ENCODE results near the gene UBTD1.

Gene UBTD1

DNA sequence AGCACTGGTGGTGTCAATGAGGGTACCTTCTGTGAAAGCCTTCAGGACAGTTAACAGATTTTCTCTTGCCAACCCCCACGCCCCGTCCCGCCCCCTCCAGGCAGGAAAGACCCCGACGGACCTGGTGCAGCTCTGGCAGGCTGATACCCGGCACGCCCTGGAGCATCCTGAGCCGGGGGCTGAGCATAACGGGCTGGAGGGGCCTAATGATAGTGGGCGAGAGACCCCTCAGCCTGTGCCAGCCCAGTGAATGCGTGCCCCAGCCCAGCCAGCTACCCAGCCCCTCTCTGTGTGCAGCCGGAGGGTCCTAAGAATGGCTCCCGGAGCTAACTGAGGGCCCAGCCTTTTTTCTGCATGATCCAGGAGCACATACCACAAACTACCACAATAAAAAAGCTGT, 84.8 kb downstream of the UBTD1 start:
- DNase-seq = no peak
- Mint-ChIP-seq H3K36me3 (ENCODE audit: low read depth) (no peaks in the 10 kb centered on the region), H3K27me3 (peaks cover 5% of the 10 kb centered on the region), H3K4me3 (no peak overlapping the region), H3K9me3 (no peaks in the 10 kb centered on the region), H3K27ac (no peak overlapping the region), H3K4me1 (no peaks in the 10 kb centered on the region)
- no peak for ATAC-seq

DNA sequence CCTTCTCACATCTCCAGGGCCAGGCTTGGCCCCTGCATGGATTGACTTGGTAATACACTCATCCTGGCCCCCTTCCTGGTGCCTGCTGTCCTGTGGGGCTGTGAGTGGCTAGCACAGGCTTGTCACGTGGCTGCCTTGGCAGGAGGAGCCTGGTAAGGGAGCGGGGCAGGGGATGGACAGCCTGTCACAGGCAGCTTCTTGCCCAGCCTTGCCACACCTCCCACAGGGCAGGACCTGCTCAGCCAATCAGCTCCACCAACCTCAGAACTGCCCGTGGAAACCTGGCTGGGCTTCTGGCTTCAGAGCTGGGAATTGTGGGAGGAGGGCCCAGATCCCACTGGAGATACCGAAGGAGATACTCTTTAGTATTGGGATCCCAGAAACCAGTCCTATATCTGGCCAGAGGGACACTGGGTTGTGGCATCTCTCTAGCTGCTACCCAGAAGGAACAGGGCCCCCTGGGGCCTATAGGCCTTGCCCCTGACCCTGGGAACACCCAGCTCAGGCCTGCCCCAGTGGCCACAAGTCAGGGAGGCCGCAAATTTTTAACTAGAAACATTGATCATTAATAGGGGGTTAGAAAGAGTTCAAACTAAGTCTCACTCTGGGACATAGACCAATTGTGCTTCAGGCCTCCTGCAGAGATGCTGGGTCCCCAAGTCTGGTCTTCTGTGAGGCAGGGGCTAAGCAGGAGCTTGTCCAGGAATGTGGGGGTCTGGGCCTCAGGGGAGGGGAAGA, 85.5 kb downstream of the UBTD1 start, which contains the start of gene HOGA1:
Gene HOGA1 (plus strand): TSS at position 330 of the 738 bp plus-strand sequence. CDS start 315 bp downstream, at position 645.
- Mint-ChIP-seq H3K27ac (no peak within 1 kb of the TSS), H3K36me3 (ENCODE audit: low read depth) (no peaks in the 10 kb centered on the region), H3K9me3 (no peaks in the 10 kb centered on the region), H3K27me3 (no peaks in the 10 kb centered on the region), H3K4me1 (no peaks in the 10 kb centered on the region), H3K4me3 (no peak within 1 kb of the TSS)
- ATAC-seq (no peak), DNase-seq (no peak)

DNA sequence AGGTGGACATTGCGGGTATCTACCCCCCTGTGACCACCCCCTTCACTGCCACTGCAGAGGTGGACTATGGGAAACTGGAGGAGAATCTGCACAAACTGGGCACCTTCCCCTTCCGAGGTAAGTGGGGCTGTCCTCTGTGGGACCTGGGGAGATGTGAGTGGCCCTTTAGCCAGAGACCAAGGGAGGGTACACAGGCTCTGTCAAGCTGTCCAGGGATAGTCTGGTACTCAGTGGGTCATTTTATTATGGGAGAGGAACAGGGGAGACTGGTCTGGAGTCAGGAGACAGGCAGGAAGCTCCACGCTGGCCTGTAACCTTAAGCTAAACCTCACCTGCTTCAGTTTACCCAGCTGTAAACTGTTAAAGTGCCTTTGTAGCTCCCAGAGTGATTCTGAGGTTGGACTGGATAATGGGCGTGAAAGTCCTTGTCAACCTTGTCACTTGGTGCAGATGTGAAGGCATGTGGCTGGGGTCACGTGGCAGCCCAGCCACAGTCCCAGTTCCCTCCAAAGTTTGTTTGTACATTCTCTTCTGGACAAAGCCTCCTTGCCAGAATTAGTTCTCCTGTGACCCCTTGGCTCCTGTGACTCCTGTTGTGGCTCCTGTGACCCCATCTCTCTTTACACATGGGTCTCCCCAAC, 86.2 kb downstream of the UBTD1 start:
- H3K36me3 Mint-ChIP-seq (ENCODE audit: low read depth) = no peaks in the 10 kb centered on the region
- no peak overlapping the region for H3K4me3 Mint-ChIP-seq
- no peaks in the 10 kb centered on the region for H3K4me1 Mint-ChIP-seq
- H3K27me3 Mint-ChIP-seq = no peaks in the 10 kb centered on the region
- no peak overlapping the region for H3K27ac Mint-ChIP-seq
- no peak for ATAC-seq
- DNase-seq = no peak
- H3K9me3 Mint-ChIP-seq = no peaks in the 10 kb centered on the region

DNA sequence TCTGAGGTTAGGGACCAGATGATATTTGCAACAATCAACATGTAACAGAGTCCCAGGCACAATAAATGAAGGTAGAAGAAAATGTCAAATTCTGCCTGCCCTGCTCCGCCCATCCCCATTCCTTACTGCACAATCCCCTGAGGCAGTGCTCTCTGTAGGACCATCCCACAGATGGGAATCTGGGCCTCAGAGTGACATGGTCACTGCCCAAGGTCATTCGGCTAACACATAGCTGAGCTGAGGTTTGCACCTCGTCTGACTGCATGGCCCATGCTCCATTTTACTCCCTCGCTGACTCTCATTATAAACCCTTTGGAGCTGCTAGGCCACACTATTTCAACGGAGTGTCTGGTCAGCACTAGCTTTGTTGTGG, 86.7 kb downstream of the UBTD1 start:
- H3K4me1 Mint-ChIP-seq = peaks cover 1% of the 10 kb centered on the region
- no peaks in the 10 kb centered on the region for H3K9me3 Mint-ChIP-seq
- DNase-seq = no peak
- no peak overlapping the region for H3K4me3 Mint-ChIP-seq
- H3K27me3 Mint-ChIP-seq = no peaks in the 10 kb centered on the region
- ATAC-seq = no peak
- H3K27ac Mint-ChIP-seq = no peak overlapping the region
- no peaks in the 10 kb centered on the region for H3K36me3 Mint-ChIP-seq (ENCODE audit: low read depth)

DNA sequence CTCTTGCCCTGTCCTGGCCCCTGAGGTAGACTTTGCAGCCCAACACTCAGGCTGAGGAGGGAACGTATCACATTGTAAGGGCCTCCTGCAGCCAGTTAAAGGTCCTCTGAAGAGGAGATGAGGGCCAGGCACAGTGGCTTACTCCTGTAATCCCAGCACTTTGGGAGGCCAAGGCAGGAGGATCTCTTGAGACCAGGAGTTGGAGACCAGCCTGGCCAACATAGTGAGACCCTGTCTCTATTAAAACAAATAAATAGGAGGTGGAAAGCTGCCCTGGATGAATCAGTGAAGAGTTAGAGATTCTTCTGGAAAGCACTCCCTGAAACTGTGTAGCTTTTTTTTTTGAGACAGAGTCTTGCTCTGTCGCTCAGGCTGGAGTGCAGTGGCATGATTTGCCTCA, 88.5 kb downstream of the UBTD1 start:
- H3K27me3 Mint-ChIP-seq = no peaks in the 10 kb centered on the region
- no peak overlapping the region for H3K27ac Mint-ChIP-seq
- DNase-seq (no peak), ATAC-seq (no peak)
- H3K36me3 Mint-ChIP-seq (ENCODE audit: low read depth) = no peaks in the 10 kb centered on the region
- H3K4me3 Mint-ChIP-seq = no peak overlapping the region
- H3K9me3 Mint-ChIP-seq = no peaks in the 10 kb centered on the region
- peaks cover 3% of the 10 kb centered on the region for H3K4me1 Mint-ChIP-seq

DNA sequence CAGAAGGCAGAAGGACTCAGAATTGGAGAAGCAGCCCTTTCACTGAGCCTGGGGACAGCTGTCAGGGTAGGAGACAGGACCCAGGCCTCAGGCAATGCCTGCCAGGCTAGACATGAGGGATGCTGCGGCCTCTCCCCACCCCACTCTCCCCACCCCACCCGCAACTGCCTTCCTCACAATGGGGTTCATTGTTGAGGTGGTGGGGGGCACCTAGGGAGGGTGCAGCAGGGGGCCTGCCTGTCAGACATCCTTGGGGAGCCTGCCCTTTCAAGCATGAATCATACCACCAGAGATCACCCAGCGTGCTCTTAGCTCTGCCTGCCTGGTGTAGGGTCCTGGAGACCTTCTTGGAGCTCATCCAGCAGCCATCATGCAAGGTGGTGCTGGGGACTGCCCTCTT, 90.8 kb downstream of the UBTD1 start, which contains the start of gene C10orf62:
Gene C10orf62 (plus strand): TSS at position 243 of the 400 bp plus-strand sequence. CDS start 177 bp downstream, outside the sequence.
- no peak for ATAC-seq
- H3K27ac Mint-ChIP-seq = no peak within 1 kb of the TSS
- H3K27me3 Mint-ChIP-seq = no peaks in the 10 kb centered on the region
- H3K9me3 Mint-ChIP-seq = no peaks in the 10 kb centered on the region
- no peak for DNase-seq
- no peaks in the 10 kb centered on the region for H3K36me3 Mint-ChIP-seq (ENCODE audit: low read depth)
- peaks cover 3% of the 10 kb centered on the region for H3K4me1 Mint-ChIP-seq
- no peak within 1 kb of the TSS for H3K4me3 Mint-ChIP-seq

DNA sequence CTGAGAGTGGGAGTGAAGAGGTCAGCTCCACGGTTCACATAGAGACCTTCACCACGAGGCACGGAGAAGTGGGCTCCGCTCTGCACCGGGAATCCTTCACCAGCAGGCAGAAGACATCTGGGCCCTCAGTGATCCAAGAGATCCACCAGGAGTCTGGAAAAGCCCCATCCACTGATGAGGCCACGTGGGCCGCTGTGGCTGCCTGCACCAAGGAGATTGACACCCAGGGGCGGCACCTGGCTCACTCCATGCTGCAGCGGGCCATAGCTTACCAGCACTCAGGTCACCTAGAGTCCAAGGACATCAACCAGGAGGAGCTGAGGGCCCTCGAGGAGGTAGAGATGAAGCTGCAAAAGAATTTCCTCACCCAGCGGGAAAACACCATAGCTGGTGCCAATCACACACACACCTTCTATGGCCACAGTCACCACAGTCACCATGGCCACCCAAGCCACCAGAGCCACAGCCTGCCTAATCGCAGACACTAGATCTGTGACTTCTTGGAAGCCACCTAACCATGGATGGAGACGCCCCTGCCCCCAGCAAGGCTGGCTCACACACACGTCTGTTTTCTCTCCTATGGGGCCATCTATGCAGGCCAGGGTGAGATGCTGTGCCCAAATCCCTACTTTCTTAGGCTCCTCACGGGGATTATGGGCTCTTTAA, 91.5 kb downstream of the UBTD1 start:
- no peak for ATAC-seq
- peaks cover 3% of the 10 kb centered on the region for H3K4me1 Mint-ChIP-seq
- no peak overlapping the region for H3K4me3 Mint-ChIP-seq

DNA sequence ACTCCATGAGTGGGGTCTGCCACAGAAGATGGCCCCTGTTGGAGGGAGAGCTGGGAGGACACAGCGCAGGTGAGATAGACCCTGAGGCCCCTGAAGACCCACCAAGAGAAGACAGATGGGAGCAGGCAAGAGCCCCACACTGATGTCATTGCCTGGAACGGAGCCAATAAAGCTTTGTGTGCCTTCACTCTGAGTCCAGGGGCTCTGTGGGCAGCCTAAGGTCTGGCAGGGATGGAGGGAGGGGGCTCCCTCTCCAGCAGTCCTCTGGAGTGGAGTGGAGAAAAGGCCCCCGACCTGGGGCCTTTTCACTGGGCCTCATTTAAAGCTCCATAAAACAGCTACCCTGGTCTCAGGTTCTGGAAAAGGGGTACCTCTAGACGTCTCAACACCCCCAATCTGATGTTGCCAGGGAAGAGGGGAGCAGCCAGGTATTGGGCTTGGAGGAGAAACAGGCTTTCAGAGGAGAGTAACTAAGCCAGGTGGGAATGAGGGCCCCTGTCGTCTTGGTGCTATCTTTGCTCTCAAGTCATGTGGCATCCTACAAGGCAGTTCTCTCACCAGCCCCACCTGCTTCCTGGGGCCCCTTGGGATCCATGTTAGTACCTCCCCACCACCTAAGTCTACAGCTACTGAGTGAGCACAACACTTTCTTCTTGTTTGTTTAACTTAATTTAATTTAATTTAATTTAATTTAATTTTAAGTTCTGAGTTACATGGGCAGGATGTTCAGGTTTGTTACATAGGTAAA, 92.2 kb downstream of the UBTD1 start:
- H3K27ac Mint-ChIP-seq = no peak overlapping the region
- H3K4me3 Mint-ChIP-seq = no peak overlapping the region
- no peaks in the 10 kb centered on the region for H3K27me3 Mint-ChIP-seq
- ATAC-seq = no peak
- H3K9me3 Mint-ChIP-seq = no peaks in the 10 kb centered on the region
- H3K36me3 Mint-ChIP-seq (ENCODE audit: low read depth) = no peaks in the 10 kb centered on the region
- DNase-seq = no peak
- peaks cover 3% of the 10 kb centered on the region for H3K4me1 Mint-ChIP-seq

More for the DNA sequence above, 91.5 kb downstream of the UBTD1 start:
- no peaks in the 10 kb centered on the region for H3K9me3 Mint-ChIP-seq
- DNase-seq = peak; percentile 6
- H3K36me3 Mint-ChIP-seq (ENCODE audit: low read depth) = no peaks in the 10 kb centered on the region
- H3K27me3 Mint-ChIP-seq = no peaks in the 10 kb centered on the region
- no peak overlapping the region for H3K27ac Mint-ChIP-seq

DNA sequence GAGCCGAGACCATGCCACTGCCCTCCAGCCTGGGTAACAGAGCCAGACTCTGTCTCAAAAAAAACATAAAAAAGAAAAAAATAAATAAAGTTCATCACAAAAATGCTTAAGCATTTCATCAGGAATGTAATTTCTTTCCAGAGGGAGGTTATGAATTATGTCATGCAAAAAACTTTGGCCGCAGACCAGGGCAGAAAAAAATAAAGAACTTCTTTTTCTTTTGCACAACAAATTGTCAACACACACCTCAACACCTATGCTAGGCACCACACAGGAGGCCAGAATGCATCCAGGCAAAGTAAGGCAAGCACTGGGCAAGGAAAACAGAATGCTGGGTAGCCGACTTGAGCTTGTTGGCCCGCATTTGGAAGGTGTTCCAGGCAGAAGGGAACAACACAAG, 94.7 kb downstream of the UBTD1 start:
- DNase-seq (no peak), ATAC-seq (no peak)
- Mint-ChIP-seq H3K27me3 (no peaks in the 10 kb centered on the region), H3K4me3 (no peak overlapping the region), H3K4me1 (peaks cover 3% of the 10 kb centered on the region), H3K27ac (no peak overlapping the region), H3K9me3 (no peaks in the 10 kb centered on the region), H3K36me3 (ENCODE audit: low read depth) (no peaks in the 10 kb centered on the region)

DNA sequence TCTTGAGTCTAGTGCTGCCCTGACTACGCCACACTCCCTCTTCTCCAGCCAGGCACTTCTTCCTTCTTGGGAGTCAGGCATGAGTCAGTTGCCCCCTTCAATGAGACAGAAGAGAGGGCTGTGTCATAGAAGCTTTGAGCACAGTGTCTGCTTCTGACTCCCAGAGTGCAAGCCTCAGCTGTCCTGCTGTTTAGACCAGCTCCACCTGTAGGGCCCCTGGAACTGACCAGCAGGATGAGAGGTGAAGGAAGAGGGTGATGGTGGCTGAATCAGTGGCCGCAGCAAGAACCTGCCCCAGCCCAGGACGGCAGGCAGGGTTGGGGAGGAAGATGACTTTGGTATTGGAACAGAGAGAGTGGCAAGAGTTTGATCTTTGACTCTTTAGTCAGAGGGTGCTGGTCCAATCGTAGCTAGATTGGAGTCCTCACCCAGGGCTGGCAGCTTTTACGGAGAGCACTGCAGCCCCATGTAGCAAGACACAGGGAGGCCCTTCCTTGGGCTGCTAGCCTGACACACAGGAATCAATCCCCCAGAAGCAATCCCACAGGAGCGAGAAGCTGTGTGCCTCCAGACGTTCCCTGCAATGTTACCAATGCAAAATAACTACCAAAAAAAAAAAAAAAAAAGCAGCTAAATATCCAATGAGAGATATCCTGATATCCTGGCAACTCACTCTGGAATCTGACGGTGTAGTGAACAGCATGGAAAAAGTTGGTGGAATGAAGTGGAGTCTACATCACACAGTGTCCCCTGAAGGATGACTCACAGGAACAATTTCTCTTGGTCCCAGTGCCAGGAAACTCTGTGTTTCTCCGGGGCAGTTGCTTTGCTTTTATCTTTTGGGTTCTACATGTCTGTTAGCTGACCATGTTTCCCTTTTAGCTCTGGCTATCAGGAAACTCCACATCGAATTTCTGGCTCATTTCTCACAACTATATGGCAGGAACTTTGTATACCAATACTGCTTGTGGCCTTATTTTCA, 97.7 kb downstream of the UBTD1 start:
- H3K9me3 Mint-ChIP-seq = no peaks in the 10 kb centered on the region
- no peaks in the 10 kb centered on the region for H3K36me3 Mint-ChIP-seq (ENCODE audit: low read depth)
- ATAC-seq = no peak
- H3K27ac Mint-ChIP-seq = no peak overlapping the region
- H3K27me3 Mint-ChIP-seq = no peaks in the 10 kb centered on the region
- no peaks in the 10 kb centered on the region for H3K4me1 Mint-ChIP-seq
- no peak for DNase-seq
- no peak overlapping the region for H3K4me3 Mint-ChIP-seq

DNA sequence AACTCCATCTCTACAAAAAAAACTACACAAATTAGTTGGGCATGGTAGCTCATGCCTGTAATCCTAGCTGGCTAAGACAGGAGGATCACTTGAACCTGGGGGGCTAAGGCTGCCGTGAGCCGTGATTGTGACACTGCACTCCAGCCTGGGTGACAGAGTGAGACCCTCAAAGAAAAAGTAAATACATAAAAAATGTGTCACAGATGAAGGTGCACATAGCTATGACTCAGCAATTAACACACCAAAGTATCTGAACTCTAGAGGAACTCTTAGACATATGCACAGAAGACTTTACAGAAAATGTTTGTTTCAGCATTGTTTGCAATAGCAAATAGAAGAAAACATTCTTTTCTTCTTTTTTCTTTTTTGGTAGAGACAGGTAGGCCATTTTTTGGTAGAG, 99.1 kb downstream of the UBTD1 start:
- DNase-seq (no peak), ATAC-seq (no peak)
- Mint-ChIP-seq H3K36me3 (ENCODE audit: low read depth) (no peaks in the 10 kb centered on the region), H3K4me1 (no peaks in the 10 kb centered on the region), H3K27me3 (no peaks in the 10 kb centered on the region), H3K4me3 (no peak overlapping the region), H3K9me3 (no peaks in the 10 kb centered on the region), H3K27ac (no peak overlapping the region)

DNA sequence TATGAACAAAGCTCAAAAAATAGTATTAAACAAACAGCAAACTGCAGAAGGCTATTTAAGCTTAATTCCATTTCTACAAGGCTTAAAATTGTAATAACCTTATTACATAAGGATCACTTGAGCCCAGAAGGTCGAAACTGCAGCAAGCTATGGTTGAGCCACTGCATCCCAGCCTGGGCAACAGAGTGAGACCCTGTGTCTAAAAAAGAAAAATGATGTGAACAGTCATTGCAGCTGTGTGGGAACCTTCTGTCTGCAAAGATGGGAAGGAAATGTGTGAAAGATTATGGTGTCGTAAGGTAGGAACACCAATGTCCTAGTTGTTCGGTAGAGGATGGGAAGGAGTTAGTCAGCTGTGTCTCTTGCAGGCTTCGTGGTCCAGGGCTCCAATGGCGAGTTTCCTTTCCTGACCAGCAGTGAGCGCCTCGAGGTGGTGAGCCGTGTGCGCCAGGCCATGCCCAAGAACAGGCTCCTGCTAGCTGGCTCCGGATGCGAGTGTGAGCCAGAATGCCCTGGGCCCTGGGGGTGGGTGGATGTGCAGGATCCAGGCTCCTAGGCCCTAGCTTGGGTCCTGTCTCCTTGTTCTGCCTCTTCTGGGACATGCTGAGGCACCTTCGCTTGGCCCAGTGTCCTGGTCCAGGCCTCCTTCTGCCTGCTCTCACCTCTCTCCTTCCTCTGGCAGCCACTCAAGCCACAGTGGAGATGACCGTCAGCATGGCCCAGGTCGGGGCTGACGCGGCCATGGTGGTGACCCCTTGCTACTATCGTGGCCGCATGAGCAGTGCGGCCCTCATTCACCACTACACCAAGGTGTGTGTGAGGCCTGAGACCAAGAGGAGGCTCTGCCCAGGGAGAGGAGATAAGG, 99.9 kb downstream of the UBTD1 start:
- H3K36me3 Mint-ChIP-seq (ENCODE audit: low read depth) = no peaks in the 10 kb centered on the region
- H3K4me3 Mint-ChIP-seq = no peak overlapping the region
- H3K27ac Mint-ChIP-seq = no peak overlapping the region
- no peaks in the 10 kb centered on the region for H3K4me1 Mint-ChIP-seq
- H3K9me3 Mint-ChIP-seq = no peaks in the 10 kb centered on the region
- ATAC-seq (no peak), DNase-seq (no peak)
- H3K27me3 Mint-ChIP-seq = no peaks in the 10 kb centered on the region

DNA sequence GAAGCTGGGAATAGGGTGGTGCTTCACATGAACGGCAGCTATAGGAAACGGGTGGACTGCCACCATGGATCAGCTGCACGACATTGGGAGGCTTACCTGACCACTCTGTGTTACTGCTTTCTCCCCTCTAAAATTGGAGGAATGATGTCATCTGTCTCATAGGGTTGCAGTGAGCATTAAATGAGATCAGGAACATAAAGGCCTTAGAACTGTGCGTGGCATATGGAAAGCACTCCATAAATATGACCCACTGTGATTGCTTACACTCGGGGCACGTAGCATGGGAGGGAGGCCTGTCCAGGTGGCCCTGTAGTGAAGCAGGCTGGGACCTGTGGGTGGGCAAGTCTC, 100.5 kb downstream of the UBTD1 start:
- Mint-ChIP-seq H3K4me3 (no peak overlapping the region), H3K36me3 (ENCODE audit: low read depth) (no peaks in the 10 kb centered on the region), H3K27me3 (no peaks in the 10 kb centered on the region), H3K9me3 (no peaks in the 10 kb centered on the region), H3K27ac (no peak overlapping the region), H3K4me1 (no peaks in the 10 kb centered on the region)
- DNase-seq (no peak), ATAC-seq (no peak)

Measured in activated naive CD8-positive, alpha-beta T cell treated with anti-CD3 and anti-CD28 coated beads, Interleukin-2, amount 50 U/mL, for 24 hours (primary cell).